ENCODE data around the gene NFE2. TPM values are rescaled to one million over a fixed set of nuclear protein-coding genes. Genes with fewer than 3 reads are reported as not detected.

NFE2 gene
- polyA plus RNA-seq, 1 donor (not counting 4 experiments of a cell fraction or from before 2014, with no cell fraction given), result 0.25 TPM

- Histone ChIP-seq H3K4me3 (ENCODE audit: control insufficient read depth in 2 of 3, extremely low read depth in 1 of 3, insufficient read depth in 2 of 3, low read depth in 1 of 3, low read length in 3 of 3) (no peak overlapping the region), H3K4me1 (ENCODE audit: control insufficient read depth, extremely low read depth, insufficient read depth, low read length) (peaks cover 20% of the 10 kb centered on the region), H3K36me3 (ENCODE audit: control insufficient read depth in 2 of 2, extremely low read depth in 1 of 2, insufficient read depth in 2 of 2, low read length in 2 of 2) (peaks cover 3 to 10% of the 10 kb centered on the region in 2 experiments), H3K9ac (ENCODE audit: control insufficient read depth, extremely low read depth, insufficient read depth, low read length) (no peak overlapping the region), H4K20me1 (ENCODE audit: control insufficient read depth, extremely low read depth, insufficient read depth, low read length) (no peaks in the 10 kb centered on the region), H3K9me1 (ENCODE audit: control insufficient read depth, extremely low read depth, insufficient read depth, low read length) (no peaks in the 10 kb centered on the region), H3K4me2 (ENCODE audit: control insufficient read depth, extremely low read depth, insufficient read depth, low read depth, low read length) (peak overlapping the region; percentile 19), H3K79me2 (ENCODE audit: control insufficient read depth, insufficient read depth, low read length) (peaks cover 48% of the 10 kb centered on the region), H3K9me3 (ENCODE audit: control insufficient read depth, low read depth, low read length) (no peaks in the 10 kb centered on the region), H3K27ac (ENCODE audit: control insufficient read depth, insufficient read depth, low read length) (peak overlapping the region; percentile 15), H3K27me3 (ENCODE audit: control insufficient read depth, extremely low read depth, insufficient read depth, low read length) (no peaks in the 10 kb centered on the region), H2AFZ (ENCODE audit: control insufficient read depth, low read length) (no peak overlapping the region)
- dilution Hi-C loops (cut with MboI; ENCODE audit: extremely low pct_ligation_motif_present, low sequenced_read_pairs), result no loop called here
- TF ChIP-seq CTCF (optimal IDR thresholded peaks at IDR 0.05 in 1 of 3, IDR thresholded peaks at IDR 0.05 in 1 of 3, conservative IDR thresholded peaks at IDR 0.05 in 1 of 3; ENCODE audit: extremely low read depth in 1 of 3, insufficient read depth in 2 of 3, low read length in 3 of 3) (no peak), EZH2 (IDR thresholded peaks at IDR 0.05; ENCODE audit: low read length) (no peak)
- FAIRE-seq (no peak), DNase-seq (ENCODE audit: low read depth, low spot score) (no peak)
These were observed 29.6 kb upstream of the NFE2 start for GRCh38 chr12:54330442-54330841.

GRCh38 chr12:54329759-54330158 lies 28.9 kb upstream of the NFE2 start:
- Histone ChIP-seq H3K36me3 (ENCODE audit: control insufficient read depth in 2 of 2, extremely low read depth in 1 of 2, insufficient read depth in 2 of 2, low read length in 2 of 2) (peaks cover 3 to 10% of the 10 kb centered on the region in 2 experiments), H3K27me3 (ENCODE audit: control insufficient read depth, extremely low read depth, insufficient read depth, low read length) (no peaks in the 10 kb centered on the region), H3K4me2 (ENCODE audit: control insufficient read depth, extremely low read depth, insufficient read depth, low read depth, low read length) (no peak overlapping the region), H3K79me2 (ENCODE audit: control insufficient read depth, insufficient read depth, low read length) (peaks cover 52% of the 10 kb centered on the region), H4K20me1 (ENCODE audit: control insufficient read depth, extremely low read depth, insufficient read depth, low read length) (no peaks in the 10 kb centered on the region), H2AFZ (ENCODE audit: control insufficient read depth, low read length) (no peak overlapping the region), H3K9me1 (ENCODE audit: control insufficient read depth, extremely low read depth, insufficient read depth, low read length) (no peaks in the 10 kb centered on the region), H3K4me1 (ENCODE audit: control insufficient read depth, extremely low read depth, insufficient read depth, low read length) (peaks cover 20% of the 10 kb centered on the region), H3K4me3 (ENCODE audit: control insufficient read depth in 2 of 3, extremely low read depth in 1 of 3, insufficient read depth in 2 of 3, low read depth in 1 of 3, low read length in 3 of 3) (no peak overlapping the region), H3K9ac (ENCODE audit: control insufficient read depth, extremely low read depth, insufficient read depth, low read length) (no peak overlapping the region), H3K9me3 (ENCODE audit: control insufficient read depth, low read depth, low read length) (no peaks in the 10 kb centered on the region), H3K27ac (ENCODE audit: control insufficient read depth, insufficient read depth, low read length) (no peak overlapping the region)
- FAIRE-seq (no peak), DNase-seq (ENCODE audit: low read depth, low spot score) (no peak)
- no peak for TF ChIP-seq CTCF (optimal IDR thresholded peaks at IDR 0.05 in 1 of 3, IDR thresholded peaks at IDR 0.05 in 1 of 3, conservative IDR thresholded peaks at IDR 0.05 in 1 of 3; ENCODE audit: extremely low read depth in 1 of 3, insufficient read depth in 2 of 3, low read length in 3 of 3)
- TF ChIP-seq EZH2 (IDR thresholded peaks at IDR 0.05; ENCODE audit: low read length), result no peak
- dilution Hi-C loops (cut with MboI; ENCODE audit: extremely low pct_ligation_motif_present, low sequenced_read_pairs), result no loop called here

Measured in keratinocyte (primary cell).